ENCODE data around the gene CYSLTR2. TPM values are rescaled to one million over a fixed set of nuclear protein-coding genes. Genes with fewer than 3 reads are reported as not detected.

Gene CYSLTR2
- polyA plus RNA-seq, 1 donor from 2014 or later: 0.19 TPM

- Histone ChIP-seq H3K27ac (ENCODE audit: low read length) (no peak overlapping the region), H3F3A (ENCODE audit: insufficient read depth, low read length, poor library complexity, severe bottlenecking) (no peaks in the 10 kb centered on the region), H3K27me3 (ENCODE audit: insufficient read depth, low read depth, low read length) (no peaks in the 10 kb centered on the region), H2AFZ (ENCODE audit: low read depth, low read length) (no peak overlapping the region), H3K9ac (ENCODE audit: low read length) (no peak overlapping the region), H3K79me2 (replicated peaks; ENCODE audit: insufficient read depth, low read length) (no peaks in the 10 kb centered on the region), H3K4me2 (ENCODE audit: low read length) (no peak overlapping the region), H3K9me3 (ENCODE audit: low read length) (no peaks in the 10 kb centered on the region), H3K4me3 (ENCODE audit: low read length) (no peak overlapping the region), H3K9me2 (ENCODE audit: insufficient read depth, low read length) (no peaks in the 10 kb centered on the region), H3K36me3 (ENCODE audit: insufficient read depth, low read length) (no peaks in the 10 kb centered on the region), H4K20me1 (ENCODE audit: insufficient read depth) (no peaks in the 10 kb centered on the region)
- TF ChIP-seq POLR2AphosphoS5 (IDR thresholded peaks at IDR 0.05) (no peak), EZH2 (IDR thresholded peaks at IDR 0.05; ENCODE audit: borderline replicate concordance, insufficient read depth, low read length, poor library complexity, severe bottlenecking) (no peak), CTCF (IDR thresholded peaks at IDR 0.05; ENCODE audit: poor library complexity, severe bottlenecking) (no peak), MXI1 (conservative IDR thresholded peaks at IDR 0.05; ENCODE audit: poor library complexity, severe bottlenecking) (no peak), EP300 (conservative IDR thresholded peaks at IDR 0.05; ENCODE audit: poor library complexity, severe bottlenecking) (no peak), RAD21 (conservative IDR thresholded peaks at IDR 0.05) (no peak), TAF1 (IDR thresholded peaks at IDR 0.05; ENCODE audit: low read depth) (no peak), SMC3 (conservative IDR thresholded peaks at IDR 0.05; ENCODE audit: poor library complexity) (no peak), REST (IDR thresholded peaks at IDR 0.05; ENCODE audit: borderline replicate concordance) (no peak)
These were observed 11.7 kb upstream of the CYSLTR2 start for GRCh38 chr13:48642061-48642460.

- no peaks in the 10 kb centered on the region for H3K9me3 ChIP-seq (ENCODE audit: low read length)
- TF ChIP-seq RAD21 (conservative IDR thresholded peaks at IDR 0.05) (peak; percentile 54), REST (IDR thresholded peaks at IDR 0.05; ENCODE audit: borderline replicate concordance) (no peak), TAF1 (IDR thresholded peaks at IDR 0.05; ENCODE audit: low read depth) (no peak), SMC3 (conservative IDR thresholded peaks at IDR 0.05; ENCODE audit: poor library complexity) (peak; percentile 56), EP300 (conservative IDR thresholded peaks at IDR 0.05; ENCODE audit: poor library complexity, severe bottlenecking) (no peak), EZH2 (IDR thresholded peaks at IDR 0.05; ENCODE audit: borderline replicate concordance, insufficient read depth, low read length, poor library complexity, severe bottlenecking) (no peak), MXI1 (conservative IDR thresholded peaks at IDR 0.05; ENCODE audit: poor library complexity, severe bottlenecking) (no peak), CTCF (IDR thresholded peaks at IDR 0.05; ENCODE audit: poor library complexity, severe bottlenecking) (peak; percentile 33)
- H3K79me2 ChIP-seq (replicated peaks; ENCODE audit: insufficient read depth, low read length): no peaks in the 10 kb centered on the region
- H3K27ac ChIP-seq (ENCODE audit: low read length): no peak overlapping the region
- H3K4me2 ChIP-seq (ENCODE audit: low read length): no peak overlapping the region
- no peaks in the 10 kb centered on the region for H3K36me3 ChIP-seq (ENCODE audit: insufficient read depth, low read length)
- no peaks in the 10 kb centered on the region for H3F3A ChIP-seq (ENCODE audit: insufficient read depth, low read length, poor library complexity, severe bottlenecking)
- no peak overlapping the region for H3K9ac ChIP-seq (ENCODE audit: low read length)
- H2AFZ ChIP-seq (ENCODE audit: low read depth, low read length): no peak overlapping the region
- no peak overlapping the region for H3K4me3 ChIP-seq (ENCODE audit: low read length)
- no peaks in the 10 kb centered on the region for H4K20me1 ChIP-seq (ENCODE audit: insufficient read depth)
- H3K27me3 ChIP-seq (ENCODE audit: insufficient read depth, low read depth, low read length): no peaks in the 10 kb centered on the region
- H3K9me2 ChIP-seq (ENCODE audit: insufficient read depth, low read length): no peaks in the 10 kb centered on the region
These were observed 10.6 kb upstream of the CYSLTR2 start for GRCh38 chr13:48643159-48643558.

All from neural cell (in vitro differentiated cells).